Erythroblast (primary cell): Measurements from ENCODE around the gene DQX1.

ENCODE experiments used
- GATA1 ChIP-seq: IDR thresholded peaks from 2 replicates; pipeline ENCODE4 v1.6.1; 2011; ENCODE audit warnings: low read depth, mild to moderate bottlenecking, control low read depth, low read length, moderate library complexity
- POLR2A ChIP-seq: IDR thresholded peaks from 2 replicates; pipeline ENCODE4 v1.6.1; 2011; ENCODE audit warnings: mild to moderate bottlenecking, low read length

GRCh38 chr2:74493546-74493945 lies 32.5 kb downstream of the DQX1 start:
- TF ChIP-seq POLR2A: no peak
- TF ChIP-seq GATA1: no peak
